DOHH2 (cell line): ENCODE data around the gene CDCA7.

ENCODE experiments used
- CTCF ChIP-seq: fragments of 200-600 bp; sonication (generic); IDR thresholded peaks from one replicate; pipeline ENCODE4 v1.5.1; 2014; ENCODE audit warnings: antibody characterized with exemption, mild to moderate bottlenecking, low read depth, low read length; ENCODE audit not compliant: poor library complexity, severe bottlenecking
- EZH2phosphoT487 ChIP-seq: fragments of 200-600 bp; sonication (generic); IDR thresholded peaks from 2 replicates; pipeline ENCODE4 v1.6.1; 2017; ENCODE audit warnings: borderline replicate concordance, mild to moderate bottlenecking, antibody characterized with exemption, low read length, moderate library complexity, mixed read lengths

GRCh38 chr2:173387660-173388059 lies 33.0 kb downstream of the CDCA7 start:
- TF ChIP-seq CTCF = no peak
- TF ChIP-seq EZH2phosphoT487 = no peak
